H1 (cell line): ENCODE results near the gene LRTM1. TPM values are rescaled to one million over a fixed set of nuclear protein-coding genes. Genes with fewer than 3 reads are reported as not detected.

Experiments used
- ATF2 ChIP-seq: IDR thresholded peaks from 2 replicates; pipeline ENCODE4 v1.6.1; 2012; ENCODE audit warnings: low read length, inconsistent platforms
- CTCF ChIP-seq, 3 experiments: IDR thresholded peaks; 1 replicate in 2 of 3; 2 replicates in 1 of 3; pipeline versions ENCODE4 v1.5.1 to v1.6.1; 2011; ENCODE audit warnings: low read length in 3 of 3, mild to moderate bottlenecking in 3 of 3, inconsistent platforms in 2 of 3, low read depth in 1 of 3, moderate library complexity in 1 of 3; ENCODE audit not compliant: insufficient read depth in 1 of 3; ENCODE audit errors: control extremely low read depth in 1 of 3
- FOSL1 ChIP-seq: IDR thresholded peaks from 2 replicates; pipeline ENCODE4 v1.6.1; 2011; ENCODE audit warnings: mild to moderate bottlenecking, low read depth, low read length, moderate library complexity; ENCODE audit not compliant: insufficient read depth
- NANOG ChIP-seq: IDR thresholded peaks from 2 replicates; pipeline ENCODE4 v1.6.1; 2011; ENCODE audit warnings: low read length, low read depth, mild to moderate bottlenecking, inconsistent platforms; ENCODE audit not compliant: insufficient read depth, poor library complexity, severe bottlenecking
- SP1 ChIP-seq: IDR thresholded peaks from 2 replicates; pipeline ENCODE4 v1.6.1; 2011; ENCODE audit warnings: low read depth, low read length
- TAF1 ChIP-seq: IDR thresholded peaks from 2 replicates; pipeline ENCODE4 v1.6.1; 2011; ENCODE audit warnings: mild to moderate bottlenecking, low read depth, low read length
- polyA plus RNA-seq, 7 experiments: library from polyadenylated mRNA; depleted of rRNA in 3 of 7; stranded (reverse) in 5 of 7; unstranded in 2 of 7; fragments of >200 nt in 5 of 7; fragments of 200-250 nt in 2 of 7; gene quantifications; 1 replicate in 5 of 7; 2 replicates in 1 of 7; 4 replicates in 1 of 7; pipeline versions ENCODE4 v1.2.1 to v1.2.3, GENCODE V29; 2011 to 2013; ENCODE audit warnings: missing spikeins in 2 of 7, mixed read lengths in 2 of 7
- total RNA-seq: library from RNA; stranded (reverse); fragmentation: NEBNext Ultra II Directional; extraction: Animal tissue kit (Norgen Biotek cat#: 25700); gene quantifications from 2 replicates; pipeline ENCODE4 v1.2.1, GENCODE V29; 2021
- TF ChIP-seq, protein P1 (sequence below): IDR thresholded peaks from 2 replicates; pipeline ENCODE4 v1.6.1; 2012; ENCODE audit warnings: inconsistent platforms

The LRTM1 gene
- total and polyA plus RNA-seq, 2 of the 8 experiments (the other 6 are each of a cell fraction or from before 2014, with no cell fraction given): not detected

DNA sequence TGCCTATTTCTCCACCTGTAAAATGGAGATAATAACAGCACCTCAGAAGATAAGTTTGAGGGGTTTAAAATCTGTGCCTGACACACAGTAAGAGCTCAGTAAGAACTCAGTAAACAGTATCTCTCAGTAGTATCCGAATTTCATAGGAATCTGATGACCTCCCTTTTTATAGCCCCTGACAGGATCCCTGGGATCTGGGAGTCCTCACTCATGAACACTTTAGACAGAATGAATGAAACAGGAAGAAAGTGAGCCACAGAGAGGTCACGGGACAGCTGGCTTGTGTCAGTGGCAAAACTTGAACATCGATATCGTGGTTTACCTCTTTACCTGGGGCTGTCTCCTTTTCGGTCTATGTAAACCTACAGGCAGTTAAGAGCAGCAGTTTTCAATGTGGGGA is 51.2 kb downstream of the LRTM1 start (continued):
- TF ChIP-seq CTCF (IDR thresholded peaks at IDR 0.05; ENCODE audit: control extremely low read depth in 1 of 3, insufficient read depth in 1 of 3, low read depth in 1 of 3, low read length in 3 of 3) (no peak), SP1 (no peak), TAF1 (no peak), NANOG (no peak), FOSL1 (no peak), ATF2 (no peak)
- TF ChIP-seq, protein P1, sequence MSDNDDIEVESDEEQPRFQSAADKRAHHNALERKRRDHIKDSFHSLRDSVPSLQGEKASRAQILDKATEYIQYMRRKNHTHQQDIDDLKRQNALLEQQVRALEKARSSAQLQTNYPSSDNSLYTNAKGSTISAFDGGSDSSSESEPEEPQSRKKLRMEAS: no peak
